Thoracic aorta (tissue), 2 donors: ENCODE measurements around the gene KRT79. TPM values are rescaled to one million over a fixed set of nuclear protein-coding genes. Genes with fewer than 3 reads are reported as not detected.

Experiments
- ATAC-seq: fragments of 150-250 bp; one replicate; pipeline ENCODE4 v1.8.0; 2017; ENCODE audit warnings: low read depth; ENCODE audit not compliant: insufficient number of reproducible peaks, low FRiP score
- DNase-seq: peaks from one replicate; pipeline ENCODE4 v3.0.0-alpha.2; 2020; ENCODE audit warnings: low spot score
- H3K27ac ChIP-seq, 2 donors: fragments of 200-600 bp; sonication (generic); 1 replicate in 1 of 2; 2 replicates in 1 of 2; pipeline ENCODE4 v1.5.1; 2016; ENCODE audit warnings: mild to moderate bottlenecking in 2 of 2, moderate library complexity in 2 of 2
- H3K27me3 ChIP-seq: fragments of 200-600 bp; sonication (generic); replicated peaks from 2 replicates; pipeline ENCODE4 v1.6.0; 2016; ENCODE audit warnings: mild to moderate bottlenecking; ENCODE audit not compliant: insufficient read depth
- H3K36me3 ChIP-seq: fragments of 200-600 bp; sonication (generic); one replicate; pipeline ENCODE4 v1.5.1; 2016
- H3K4me1 ChIP-seq, 2 donors: fragments of 200-600 bp; sonication (generic); 1 replicate in 1 of 2; 2 replicates in 1 of 2; pipeline versions ENCODE4 v1.5.1 to v1.6.0; 2016; ENCODE audit warnings: low read depth in 2 of 2, mild to moderate bottlenecking in 1 of 2; ENCODE audit not compliant: control insufficient read depth in 1 of 2
- H3K4me3 ChIP-seq: fragments of 200-600 bp; sonication (generic); 2 replicates; pipeline ENCODE4 v1.5.1; 2016; ENCODE audit warnings: mild to moderate bottlenecking
- H3K9me3 ChIP-seq: fragments of 200-600 bp; sonication (generic); 2 replicates; pipeline ENCODE4 v1.5.1; 2016
- CTCF ChIP-seq: fragments of 200-600 bp; sonication (generic); IDR thresholded peaks from one replicate; pipeline ENCODE4 v1.5.1; 2019; ENCODE audit warnings: antibody characterized with exemption
- total RNA-seq, 2 donors: library from RNA; depleted of rRNA; stranded (reverse); fragments of >200 nt; gene quantifications; one replicate each; pipeline versions ENCODE4 v1.1.0 to v1.2.3, GENCODE V29; 2016

Gene KRT79
- total RNA-seq, 2 donors from 2014 or later: not detected

- no peak overlapping the region for H3K27ac ChIP-seq
- DNase-seq (no peak), ATAC-seq (no peak)
- no peaks in the 10 kb centered on the region for H3K4me1 ChIP-seq
- H3K36me3 ChIP-seq: no peaks in the 10 kb centered on the region
- no peak for TF ChIP-seq CTCF
- H3K9me3 ChIP-seq: no peaks in the 10 kb centered on the region
- no peaks in the 10 kb centered on the region for H3K27me3 ChIP-seq
- no peak overlapping the region for H3K4me3 ChIP-seq
Observed at GRCh38 chr12:52809166-52809565, 24.9 kb downstream of the KRT79 start.

- Histone ChIP-seq H3K27me3 (no peaks in the 10 kb centered on the region), H3K36me3 (no peaks in the 10 kb centered on the region), H3K27ac (no peak overlapping the region), H3K4me3 (no peak overlapping the region), H3K4me1 (no peaks in the 10 kb centered on the region), H3K9me3 (no peaks in the 10 kb centered on the region)
- no peak for TF ChIP-seq CTCF
- no peak for DNase-seq
- ATAC-seq: no peak
Observed at GRCh38 chr12:52808573-52809160, 25.4 kb downstream of the KRT79 start.

GRCh38 chr12:52807544-52808470 is 26.3 kb downstream of the KRT79 start:
- no peaks in the 10 kb centered on the region for H3K27me3 ChIP-seq
- H3K36me3 ChIP-seq: no peaks in the 10 kb centered on the region
- no peaks in the 10 kb centered on the region for H3K4me1 ChIP-seq
- no peak overlapping the region for H3K27ac ChIP-seq
- H3K4me3 ChIP-seq: no peak overlapping the region
- H3K9me3 ChIP-seq: no peaks in the 10 kb centered on the region
- no peak for TF ChIP-seq CTCF
- no peak for DNase-seq
- ATAC-seq: no peak

- H3K9me3 ChIP-seq: no peaks in the 10 kb centered on the region
- DNase-seq: no peak
- no peaks in the 10 kb centered on the region for H3K4me1 ChIP-seq
- no peak for TF ChIP-seq CTCF
- H3K4me3 ChIP-seq: no peak overlapping the region
- ATAC-seq: no peak
- no peak overlapping the region for H3K27ac ChIP-seq
- H3K27me3 ChIP-seq: no peaks in the 10 kb centered on the region
- H3K36me3 ChIP-seq: no peaks in the 10 kb centered on the region
Observed at GRCh38 chr12:52806821-52807543, 27.1 kb downstream of the KRT79 start.
